ENCODE data around the gene TCF15.

- no peak for TF ChIP-seq EZH2 (IDR thresholded peaks at IDR 0.05; ENCODE audit: low read length, unreplicated experiment)
- TF ChIP-seq EZH2phosphoT487 (IDR thresholded peaks at IDR 0.05; ENCODE audit: borderline replicate concordance, low read length), result no peak
Measured at GRCh38 chr20:634148-634925, 24.2 kb upstream of the TCF15 start.
